WI38 (cell line): ENCODE measurements around the gene KREMEN2.

ENCODE experiments used
- H3K4me3 ChIP-seq: 2 replicates; pipeline ENCODE4 v1.5.1; 2011; ENCODE audit warnings: low read depth, mild to moderate bottlenecking, control low read depth, low read length
- TF ChIP-seq, protein P1 (sequence below): IDR thresholded peaks from 2 replicates; pipeline ENCODE4 v1.5.1; 2012; ENCODE audit warnings: low read depth, mild to moderate bottlenecking, control low read depth, low read length

The KREMEN2 gene

DNA sequence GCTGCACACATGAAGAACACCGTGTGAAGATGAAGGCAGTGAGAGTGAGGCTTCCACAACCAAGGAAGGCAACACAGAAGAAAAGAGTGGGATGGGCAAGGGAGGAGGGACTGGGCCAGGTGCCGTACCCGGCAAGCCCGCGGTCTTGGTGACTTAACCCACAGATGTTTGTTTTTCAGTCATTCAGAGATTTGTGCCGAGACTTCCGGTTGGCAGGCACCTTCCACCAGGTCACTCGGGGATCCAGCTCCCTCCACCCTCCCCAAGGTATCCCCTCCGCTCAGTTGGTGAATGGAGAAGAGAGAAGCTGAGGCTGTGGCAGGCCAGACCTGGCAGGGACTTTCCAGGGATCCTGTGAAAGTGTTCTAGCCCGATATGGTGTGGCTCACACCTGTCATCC is 4.9 kb upstream of the KREMEN2 start:
- no peak overlapping the region for H3K4me3 ChIP-seq
- TF ChIP-seq, protein P1, sequence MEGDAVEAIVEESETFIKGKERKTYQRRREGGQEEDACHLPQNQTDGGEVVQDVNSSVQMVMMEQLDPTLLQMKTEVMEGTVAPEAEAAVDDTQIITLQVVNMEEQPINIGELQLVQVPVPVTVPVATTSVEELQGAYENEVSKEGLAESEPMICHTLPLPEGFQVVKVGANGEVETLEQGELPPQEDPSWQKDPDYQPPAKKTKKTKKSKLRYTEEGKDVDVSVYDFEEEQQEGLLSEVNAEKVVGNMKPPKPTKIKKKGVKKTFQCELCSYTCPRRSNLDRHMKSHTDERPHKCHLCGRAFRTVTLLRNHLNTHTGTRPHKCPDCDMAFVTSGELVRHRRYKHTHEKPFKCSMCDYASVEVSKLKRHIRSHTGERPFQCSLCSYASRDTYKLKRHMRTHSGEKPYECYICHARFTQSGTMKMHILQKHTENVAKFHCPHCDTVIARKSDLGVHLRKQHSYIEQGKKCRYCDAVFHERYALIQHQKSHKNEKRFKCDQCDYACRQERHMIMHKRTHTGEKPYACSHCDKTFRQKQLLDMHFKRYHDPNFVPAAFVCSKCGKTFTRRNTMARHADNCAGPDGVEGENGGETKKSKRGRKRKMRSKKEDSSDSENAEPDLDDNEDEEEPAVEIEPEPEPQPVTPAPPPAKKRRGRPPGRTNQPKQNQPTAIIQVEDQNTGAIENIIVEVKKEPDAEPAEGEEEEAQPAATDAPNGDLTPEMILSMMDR: no peak

DNA sequence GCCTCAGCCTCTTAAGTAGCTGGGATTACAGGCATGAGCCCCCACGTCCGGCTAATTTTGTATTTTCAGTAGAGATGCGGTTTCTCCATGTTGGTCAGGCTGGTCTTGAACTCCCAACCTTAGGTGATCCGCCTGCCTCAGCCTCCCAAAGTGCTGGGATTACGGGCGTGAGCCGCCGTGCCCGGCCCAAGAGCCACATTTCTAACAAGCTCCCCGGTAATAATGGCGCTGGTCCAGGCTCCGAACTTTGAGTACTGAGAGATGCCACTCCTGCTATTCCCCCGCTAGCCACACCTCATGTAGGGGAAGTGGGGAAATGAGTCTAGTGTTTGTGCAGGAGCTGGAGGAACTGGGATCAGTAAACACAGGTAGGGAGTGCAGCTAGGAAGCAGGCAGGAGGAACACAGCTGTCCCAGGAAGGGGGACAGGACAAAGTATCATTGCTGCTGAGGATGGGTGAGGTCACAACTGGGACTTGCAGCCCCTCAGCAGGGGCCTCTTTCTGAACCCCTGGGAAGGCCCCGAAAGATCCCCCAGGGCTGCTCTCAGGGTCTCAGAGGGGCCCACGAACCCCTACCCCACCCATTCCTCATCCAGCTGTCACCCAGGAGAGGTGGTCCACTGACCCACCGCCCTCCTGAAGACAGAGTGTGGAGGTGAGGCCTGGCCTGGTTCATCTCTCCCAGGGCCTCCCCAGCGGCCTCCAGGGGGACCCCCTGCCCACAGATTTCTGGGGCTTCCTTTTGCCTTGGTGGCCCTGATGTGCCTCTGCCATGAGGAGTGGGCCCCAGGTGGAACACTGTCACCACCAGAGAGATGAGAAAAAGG is 3.7 kb upstream of the KREMEN2 start:
- TF ChIP-seq, protein P1: no peak
- H3K4me3 ChIP-seq: no peak overlapping the region

DNA sequence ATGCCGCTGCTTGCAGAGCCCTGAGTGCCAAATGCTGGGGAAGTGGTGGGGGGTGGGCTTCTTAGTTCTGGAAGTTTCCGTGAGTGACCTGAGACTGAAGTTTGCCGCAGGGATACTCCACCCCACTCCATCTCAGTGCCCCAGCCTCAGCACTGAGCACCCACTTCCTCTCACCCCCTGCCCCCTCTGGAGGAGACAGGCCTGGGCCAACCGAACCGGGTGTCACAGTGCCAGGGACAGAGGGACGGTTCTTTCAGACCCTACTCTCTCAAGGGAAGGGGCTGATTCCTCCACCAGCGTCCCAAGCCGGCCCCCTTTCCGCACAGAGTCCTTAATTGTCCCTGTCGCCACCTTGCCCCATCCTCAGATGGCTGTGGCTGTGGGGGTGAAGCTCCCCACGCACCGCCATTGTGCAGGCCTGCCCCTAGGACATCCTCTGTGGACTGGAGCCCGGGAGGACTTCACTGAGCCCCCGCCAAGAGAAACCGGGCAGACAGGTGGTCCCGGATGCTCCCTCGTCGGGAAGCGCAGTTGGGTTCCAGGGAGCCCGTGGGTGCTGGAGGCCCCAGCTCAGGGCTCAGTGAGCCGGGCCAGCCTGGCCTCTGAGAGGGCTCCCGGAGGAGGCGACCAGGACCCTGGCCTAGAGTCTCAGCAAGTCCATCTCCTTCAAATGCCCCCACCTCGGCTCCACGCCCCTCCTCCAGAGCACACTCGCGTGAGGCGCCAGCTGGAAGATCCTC is 1.6 kb upstream of the KREMEN2 start:
- TF ChIP-seq, protein P1: no peak
- H3K4me3 ChIP-seq: no peak overlapping the region

DNA sequence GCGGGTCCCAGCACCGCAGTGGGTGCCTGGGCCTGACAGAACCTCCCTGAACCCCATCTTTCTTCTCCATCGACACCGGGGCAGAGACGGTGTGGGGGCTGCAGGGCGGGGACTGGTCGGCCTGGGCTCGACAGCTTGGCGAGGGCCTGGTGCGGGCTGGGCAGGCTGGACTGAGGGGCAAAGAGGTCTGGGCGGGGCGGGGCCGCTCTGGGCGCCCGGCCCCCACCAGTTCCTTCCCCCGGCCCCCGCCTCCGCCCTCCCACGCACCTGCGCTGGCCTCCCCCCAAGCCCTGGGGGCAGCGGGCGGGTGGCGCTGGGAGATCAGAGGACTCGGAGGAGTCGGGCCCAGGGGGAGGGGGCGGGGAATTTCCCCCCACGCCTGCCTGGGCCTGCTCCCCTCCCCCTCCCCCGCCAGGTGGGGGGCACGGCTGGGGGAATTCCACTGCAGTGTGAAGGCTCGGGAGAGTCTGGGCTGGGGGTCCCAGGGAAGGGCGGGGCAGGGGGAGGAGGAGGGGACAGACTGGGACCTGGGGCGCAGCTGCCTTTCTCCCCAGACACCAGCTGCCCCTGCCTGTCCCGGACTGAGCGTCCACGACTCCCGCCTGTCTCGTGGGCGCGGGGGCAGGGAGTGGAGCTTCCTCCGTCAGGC is 877 bp upstream of the KREMEN2 start:
- TF ChIP-seq, protein P1: no peak
- H3K4me3 ChIP-seq: no peak overlapping the region

DNA sequence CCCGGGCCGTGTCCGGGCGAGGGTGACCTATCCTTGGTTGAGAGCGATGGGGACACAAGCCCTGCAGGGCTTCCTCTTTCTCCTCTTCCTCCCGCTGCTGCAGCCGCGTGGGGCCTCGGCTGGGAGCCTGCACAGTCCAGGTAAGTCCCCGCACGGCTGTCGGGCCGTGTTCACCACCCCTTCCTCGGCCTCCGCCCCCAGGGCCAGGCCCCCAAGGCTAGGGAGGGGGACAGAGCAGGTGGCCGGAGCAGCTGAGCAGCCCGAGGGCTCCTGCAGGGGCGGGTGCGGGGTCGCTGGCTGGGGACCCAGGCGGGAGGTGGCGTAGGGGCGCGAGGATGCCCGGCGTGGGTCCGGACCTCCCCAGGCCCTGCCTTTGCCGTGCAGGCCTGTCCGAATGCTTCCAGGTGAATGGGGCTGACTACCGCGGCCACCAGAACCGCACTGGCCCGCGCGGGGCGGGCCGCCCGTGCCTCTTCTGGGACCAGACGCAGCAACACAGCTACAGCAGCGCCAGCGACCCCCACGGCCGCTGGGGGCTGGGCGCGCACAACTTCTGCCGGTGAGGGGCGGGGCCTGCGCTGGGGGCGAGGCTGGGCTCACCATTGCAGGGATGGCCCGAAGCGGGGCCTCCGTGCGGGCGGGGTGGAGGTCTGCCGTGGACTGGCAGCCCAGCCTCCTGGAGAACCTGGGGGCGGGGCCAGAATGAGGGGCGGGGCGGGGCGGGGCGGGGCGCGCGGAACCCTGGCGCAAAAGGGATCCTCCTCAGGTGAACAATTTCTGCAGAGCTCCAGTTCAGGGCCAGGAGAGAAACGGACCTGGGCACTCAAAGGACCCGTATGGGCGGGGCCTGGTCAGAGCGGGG is 631 bp downstream of the KREMEN2 start:
- TF ChIP-seq, protein P1: no peak
- no peak overlapping the region for H3K4me3 ChIP-seq

- TF ChIP-seq, protein P1: no peak
- H3K4me3 ChIP-seq: no peak overlapping the region
Measured at GRCh38 chr16:2966043-2966807, 2.1 kb downstream of the KREMEN2 start.
